HepG2 (cell line): ENCODE data around the gene SERPINE2. TPM values are rescaled to one million over a fixed set of nuclear protein-coding genes. Genes with fewer than 3 reads are reported as not detected.
A peak's percentile ranks its signal among the peaks of the same experiment; 100 is the strongest.

Experiments used
- BCL3 ChIP-seq: sonication (generic); formaldehyde crosslinking; IDR thresholded peaks from 2 replicates; pipeline ENCODE4 v1.5.1; 2020; ENCODE audit warnings: mild to moderate bottlenecking, missing genetic modification reagents, moderate library complexity
- ETV5 ChIP-seq: IDR thresholded peaks from 2 replicates; pipeline ENCODE4 v1.6.1; 2018; ENCODE audit warnings: missing biosample characterization, missing genetic modification reagents, inconsistent platforms, borderline replicate concordance
- FIP1L1 ChIP-seq: fragments of 200-400 bp; formaldehyde crosslinking; IDR thresholded peaks from 2 replicates; pipeline ENCODE4 v1.6.1; 2018; ENCODE audit warnings: low read depth, mild to moderate bottlenecking, low read length, moderate library complexity, borderline replicate concordance; ENCODE audit not compliant: insufficient read depth
- HOXA3 ChIP-seq: sonication (generic); formaldehyde crosslinking; IDR thresholded peaks from 2 replicates; pipeline ENCODE4 v1.5.0; 2020; ENCODE audit warnings: missing genetic modification reagents
- IRX3 ChIP-seq: sonication (generic); formaldehyde crosslinking; IDR thresholded peaks from 2 replicates; pipeline ENCODE4 v1.8.1; 2023; ENCODE audit warnings: mild to moderate bottlenecking, low read depth, missing genetic modification reagents, borderline replicate concordance
- JUNB ChIP-seq: sonication (generic); formaldehyde crosslinking; IDR thresholded peaks from 2 replicates; pipeline ENCODE4 v1.8.0; 2022; ENCODE audit warnings: missing genetic modification reagents, mild to moderate bottlenecking, borderline replicate concordance
- MYNN ChIP-seq: sonication (generic); formaldehyde crosslinking; IDR thresholded peaks from 2 replicates; pipeline ENCODE4 v1.4.0; 2020; ENCODE audit warnings: mild to moderate bottlenecking, low read depth, missing genetic modification reagents
- PAF1 ChIP-seq: IDR thresholded peaks from 2 replicates; pipeline ENCODE4 v1.6.1; 2016; ENCODE audit warnings: missing genetic modification reagents, missing compliant biosample characterization
- PHF8 ChIP-seq: sonication (generic); formaldehyde crosslinking; IDR thresholded peaks from 2 replicates; pipeline ENCODE4 v1.5.0; 2020; ENCODE audit warnings: missing genetic modification reagents
- PLSCR1 ChIP-seq: sonication (generic); formaldehyde crosslinking; IDR thresholded peaks from 2 replicates; pipeline ENCODE4 v1.5.0; 2020; ENCODE audit warnings: missing genetic modification reagents, mild to moderate bottlenecking, borderline replicate concordance
- SALL1 ChIP-seq: sonication (generic); formaldehyde crosslinking; IDR thresholded peaks from 2 replicates; pipeline ENCODE4 v1.8.0; 2022; ENCODE audit warnings: mild to moderate bottlenecking, missing genetic modification reagents
- SETDB1 ChIP-seq: sonication (generic); formaldehyde crosslinking; IDR thresholded peaks from 2 replicates; pipeline ENCODE4 v1.5.1; 2020; ENCODE audit warnings: missing genetic modification reagents, mild to moderate bottlenecking, borderline replicate concordance
- SIN3A ChIP-seq: IDR thresholded peaks from 2 replicates; pipeline ENCODE4 v1.6.1; 2011; ENCODE audit warnings: low read depth, mild to moderate bottlenecking, control low read depth, low read length, borderline replicate concordance
- SIN3B ChIP-seq: fragments of 150-350 bp; IDR thresholded peaks from 2 replicates; pipeline ENCODE4 v1.6.1; 2014; ENCODE audit warnings: low read length
- SOX6 ChIP-seq, 2 experiments: fragments of 450-650 bp in 1 of 2; sonication (generic) in 1 of 2; formaldehyde crosslinking in 1 of 2; IDR thresholded peaks; 2 replicates each; pipeline versions ENCODE4 v1.4.0 to v1.6.1; 2017 to 2020; ENCODE audit warnings: antibody characterized with exemption in 1 of 2, mild to moderate bottlenecking in 1 of 2, missing genetic modification reagents in 1 of 2
- SRF ChIP-seq: IDR thresholded peaks from 2 replicates; pipeline ENCODE4 v1.6.1; 2011; ENCODE audit warnings: mild to moderate bottlenecking, low read depth, low read length, moderate library complexity
- U2AF1 ChIP-seq: fragments of 200-400 bp; formaldehyde crosslinking; optimal IDR thresholded peaks from 2 replicates; pipeline ENCODE3; 2017; ENCODE audit warnings: mild to moderate bottlenecking, low read depth, low read length
- ZNF12 ChIP-seq: sonication (generic); formaldehyde crosslinking; IDR thresholded peaks from 2 replicates; pipeline ENCODE4 v1.5.0; 2020; ENCODE audit warnings: missing genetic modification reagents
- ZNF337 ChIP-seq: sonication (generic); formaldehyde crosslinking; IDR thresholded peaks from 2 replicates; pipeline ENCODE4 v1.5.1; 2020; ENCODE audit warnings: missing genetic modification reagents, low read depth, mild to moderate bottlenecking, borderline replicate concordance
- ZNF468 ChIP-seq: sonication (generic); formaldehyde crosslinking; IDR thresholded peaks from 2 replicates; pipeline ENCODE4 v1.8.0; 2022; ENCODE audit warnings: mild to moderate bottlenecking, moderate library complexity, missing genetic modification reagents
- ZNF589 ChIP-seq: sonication (generic); formaldehyde crosslinking; conservative IDR thresholded peaks from 2 replicates; pipeline ENCODE4 v1.8.0; 2022; ENCODE audit warnings: mild to moderate bottlenecking, moderate library complexity, missing genetic modification reagents
- ZNF841 ChIP-seq: sonication (generic); formaldehyde crosslinking; IDR thresholded peaks from 2 replicates; pipeline ENCODE4 v1.8.1; 2023; ENCODE audit warnings: missing genetic modification reagents, borderline replicate concordance
- ZXDC ChIP-seq: sonication (generic); formaldehyde crosslinking; IDR thresholded peaks from 2 replicates; pipeline ENCODE4 v1.5.0; 2020; ENCODE audit warnings: mild to moderate bottlenecking, missing genetic modification reagents
- polyA plus RNA-seq, 8 experiments: library from polyadenylated mRNA; depleted of rRNA in 3 of 8; stranded (reverse) in 7 of 8; unstranded in 1 of 8; fragments of >200 nt; fragmentation: Illumina TruSeq in 4 of 8; extraction: Trizol in 4 of 8; gene quantifications; 2 replicates each; pipeline versions ENCODE4 v1.2.1 to v1.2.3, GENCODE V29; 2011 to 2016; ENCODE audit warnings: low read depth in 4 of 8, missing spikeins in 1 of 8, mixed read lengths in 1 of 8; ENCODE audit not compliant: insufficient read depth in 1 of 8
- total RNA-seq, 5 experiments: library from RNA; depleted of rRNA; stranded (reverse); fragments of >200 nt; fragmentation: Illumina TruSeq; extraction: Trizol; gene quantifications; 2 replicates each; pipeline ENCODE4 v1.2.3, GENCODE V29; 2016; ENCODE audit warnings: low read depth in 1 of 5

The SERPINE2 gene
- total and polyA plus RNA-seq, 2 of the 13 experiments (the other 11 are each of a cell fraction or from before 2014, with no cell fraction given), result 7.9 to 18.1 TPM

- TF ChIP-seq PLSCR1 (CRISPR knock-in tag), result no peak; the same call in 1 of the 2 replicates
- TF ChIP-seq ZNF468, result no peak
- peak; percentile 98 for TF ChIP-seq BCL3 (CRISPR knock-in tag)
- peak; percentile 94; the same call in 1 of the 2 replicates for TF ChIP-seq FIP1L1
- TF ChIP-seq MYNN (CRISPR knock-in tag), result peak; percentile 94
- TF ChIP-seq SALL1 (CRISPR knock-in tag), result peak; percentile 98
- TF ChIP-seq ZNF841 (CRISPR knock-in tag), result no peak
- TF ChIP-seq SIN3A, result peak; percentile 99
- no peak for TF ChIP-seq JUNB
- TF ChIP-seq ETV5 (CRISPR knock-in tag), result peak; percentile 88
- 0 out of 2 replicates have a peak, but pooled peaks have one; percentile 75 for TF ChIP-seq ZNF589
- peak; percentile 96 for TF ChIP-seq IRX3 (CRISPR knock-in tag)
- TF ChIP-seq PAF1, result no peak
- peak; percentile 86; the same call in 1 of the 2 replicates for TF ChIP-seq SRF
- peak; percentile 98 for TF ChIP-seq ZNF337 (CRISPR knock-in tag)
- TF ChIP-seq U2AF1, result peak; percentile 94
- no peak for TF ChIP-seq SOX6 (IDR thresholded peaks at IDR 0.05)
- peak; percentile 87 for TF ChIP-seq SOX6 (CRISPR knock-in tag; IDR thresholded peaks at IDR 0.05)
- peak; percentile 97; the same call in 1 of the 2 replicates for TF ChIP-seq ZXDC (CRISPR knock-in tag)
- peak; percentile 99 for TF ChIP-seq HOXA3 (CRISPR knock-in tag)
- TF ChIP-seq ZNF12 (CRISPR knock-in tag), result peak; percentile 89; the same call in 1 of the 2 replicates
- peak; percentile 99 for TF ChIP-seq PHF8 (CRISPR knock-in tag)
- peak; percentile 17; the same call in 1 of the 2 replicates for TF ChIP-seq SETDB1 (CRISPR knock-in tag)
- TF ChIP-seq SIN3B, result peak; percentile 96
Measured at GRCh38 chr2:223957092-223957851, 81.8 kb downstream of the SERPINE2 start, which contains the start of gene MRPL44 (continued).
